ENCODE data around the gene NXF1. TPM values are rescaled to one million over a fixed set of nuclear protein-coding genes. Genes with fewer than 3 reads are reported as not detected.

Gene NXF1
- total and polyA plus RNA-seq, 2 of the 13 experiments (the other 11 are each of a cell fraction or from before 2014, with no cell fraction given): 30.4 to 30.9 TPM

DNA sequence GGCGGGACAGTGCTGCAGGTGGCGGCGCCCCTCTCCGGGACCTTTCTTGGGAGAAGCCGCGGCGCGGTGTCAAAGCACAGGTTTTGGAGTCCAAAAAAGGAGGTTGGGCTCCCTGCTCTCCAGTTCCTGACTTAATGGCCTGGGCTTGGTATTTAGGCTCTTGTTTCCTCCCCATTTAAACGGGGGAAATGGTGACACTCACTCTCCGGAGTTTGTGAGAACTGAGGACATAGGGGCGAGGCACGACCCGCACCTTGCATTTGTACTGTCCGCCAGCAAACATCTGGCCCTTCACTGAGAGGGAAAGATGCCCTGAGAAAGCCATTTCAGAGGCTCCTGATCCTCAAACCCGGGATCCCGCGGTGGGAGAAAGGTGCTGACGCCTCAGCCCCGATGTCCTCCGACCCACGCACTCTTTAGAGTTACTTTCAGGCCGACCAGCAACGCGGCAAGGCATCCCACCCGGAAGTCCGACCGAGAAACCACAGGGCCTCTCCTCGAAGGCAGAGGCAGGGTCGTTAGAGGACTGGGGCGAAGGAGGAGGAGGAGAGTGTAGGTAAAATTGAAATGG lies 37.0 kb upstream of the NXF1 start (continued):
- TF ChIP-seq MTF2 (CRISPR knock-in tag; IDR thresholded peaks at IDR 0.05; ENCODE audit: borderline replicate concordance) (no peak), ZFP1 (CRISPR knock-in tag; IDR thresholded peaks at IDR 0.05) (no peak), ZNF383 (CRISPR knock-in tag; IDR thresholded peaks at IDR 0.05; ENCODE audit: borderline replicate concordance) (no peak), HNRNPH1 (optimal IDR thresholded peaks at IDR 0.05; ENCODE audit: low read depth, low read length) (peak; percentile 64), ZBTB20 (CRISPR knock-in tag; IDR thresholded peaks at IDR 0.05; ENCODE audit: borderline replicate concordance, low read depth) (no peak; the same call in 1 of the 2 replicates), ZNF431 (CRISPR knock-in tag; IDR thresholded peaks at IDR 0.05; ENCODE audit: borderline replicate concordance, low read depth) (no peak), POLR2AphosphoS5 (IDR thresholded peaks at IDR 0.05; ENCODE audit: low read depth, low read length) (no peak), ZNF678 (CRISPR knock-in tag; IDR thresholded peaks at IDR 0.05) (no peak), ZMAT3 (CRISPR knock-in tag; conservative IDR thresholded peaks at IDR 0.05) (no peak; the same call in 1 of the 2 replicates), ZNF746 (CRISPR knock-in tag; IDR thresholded peaks at IDR 0.05) (no peak), PPARG (CRISPR knock-in tag; conservative IDR thresholded peaks at IDR 0.05) (no peak), RFX1 (IDR thresholded peaks at IDR 0.05) (no peak), BCL6 (CRISPR knock-in tag; IDR thresholded peaks at IDR 0.05) (no peak), ZNF569 (CRISPR knock-in tag; IDR thresholded peaks at IDR 0.05; ENCODE audit: borderline replicate concordance) (no peak), ZNF136 (CRISPR knock-in tag; IDR thresholded peaks at IDR 0.05; ENCODE audit: low read depth) (no peak), ZNF629 (CRISPR knock-in tag; conservative IDR thresholded peaks at IDR 0.05) (no peak), YEATS2 (CRISPR knock-in tag; IDR thresholded peaks at IDR 0.05; ENCODE audit: borderline replicate concordance) (no peak), MTA1 (CRISPR knock-in tag; IDR thresholded peaks at IDR 0.05; ENCODE audit: borderline replicate concordance) (0 out of 2 replicates have a peak, but pooled peaks have one; percentile 13), KAT7 (CRISPR knock-in tag; IDR thresholded peaks at IDR 0.05; ENCODE audit: borderline replicate concordance) (no peak), NKX3-1 (CRISPR knock-in tag; IDR thresholded peaks at IDR 0.05) (no peak), ZIK1 (CRISPR knock-in tag; IDR thresholded peaks at IDR 0.05; ENCODE audit: borderline replicate concordance, low read depth) (no peak; the same call in 1 of the 2 replicates), ZNF264 (CRISPR knock-in tag; IDR thresholded peaks at IDR 0.05) (no peak)
- TF ChIP-seq, protein P1, sequence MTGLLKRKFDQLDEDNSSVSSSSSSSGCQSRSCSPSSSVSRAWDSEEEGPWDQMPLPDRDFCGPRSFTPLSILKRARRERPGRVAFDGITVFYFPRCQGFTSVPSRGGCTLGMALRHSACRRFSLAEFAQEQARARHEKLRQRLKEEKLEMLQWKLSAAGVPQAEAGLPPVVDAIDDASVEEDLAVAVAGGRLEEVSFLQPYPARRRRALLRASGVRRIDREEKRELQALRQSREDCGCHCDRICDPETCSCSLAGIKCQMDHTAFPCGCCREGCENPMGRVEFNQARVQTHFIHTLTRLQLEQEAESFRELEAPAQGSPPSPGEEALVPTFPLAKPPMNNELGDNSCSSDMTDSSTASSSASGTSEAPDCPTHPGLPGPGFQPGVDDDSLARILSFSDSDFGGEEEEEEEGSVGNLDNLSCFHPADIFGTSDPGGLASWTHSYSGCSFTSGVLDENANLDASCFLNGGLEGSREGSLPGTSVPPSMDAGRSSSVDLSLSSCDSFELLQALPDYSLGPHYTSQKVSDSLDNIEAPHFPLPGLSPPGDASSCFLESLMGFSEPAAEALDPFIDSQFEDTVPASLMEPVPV (CRISPR knock-in tag; IDR thresholded peaks at IDR 0.05): no peak
- TF ChIP-seq, protein P2, sequence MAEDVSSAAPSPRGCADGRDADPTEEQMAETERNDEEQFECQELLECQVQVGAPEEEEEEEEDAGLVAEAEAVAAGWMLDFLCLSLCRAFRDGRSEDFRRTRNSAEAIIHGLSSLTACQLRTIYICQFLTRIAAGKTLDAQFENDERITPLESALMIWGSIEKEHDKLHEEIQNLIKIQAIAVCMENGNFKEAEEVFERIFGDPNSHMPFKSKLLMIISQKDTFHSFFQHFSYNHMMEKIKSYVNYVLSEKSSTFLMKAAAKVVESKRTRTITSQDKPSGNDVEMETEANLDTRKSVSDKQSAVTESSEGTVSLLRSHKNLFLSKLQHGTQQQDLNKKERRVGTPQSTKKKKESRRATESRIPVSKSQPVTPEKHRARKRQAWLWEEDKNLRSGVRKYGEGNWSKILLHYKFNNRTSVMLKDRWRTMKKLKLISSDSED (CRISPR knock-in tag; IDR thresholded peaks at IDR 0.05): no peak
- TF ChIP-seq, protein P3, sequence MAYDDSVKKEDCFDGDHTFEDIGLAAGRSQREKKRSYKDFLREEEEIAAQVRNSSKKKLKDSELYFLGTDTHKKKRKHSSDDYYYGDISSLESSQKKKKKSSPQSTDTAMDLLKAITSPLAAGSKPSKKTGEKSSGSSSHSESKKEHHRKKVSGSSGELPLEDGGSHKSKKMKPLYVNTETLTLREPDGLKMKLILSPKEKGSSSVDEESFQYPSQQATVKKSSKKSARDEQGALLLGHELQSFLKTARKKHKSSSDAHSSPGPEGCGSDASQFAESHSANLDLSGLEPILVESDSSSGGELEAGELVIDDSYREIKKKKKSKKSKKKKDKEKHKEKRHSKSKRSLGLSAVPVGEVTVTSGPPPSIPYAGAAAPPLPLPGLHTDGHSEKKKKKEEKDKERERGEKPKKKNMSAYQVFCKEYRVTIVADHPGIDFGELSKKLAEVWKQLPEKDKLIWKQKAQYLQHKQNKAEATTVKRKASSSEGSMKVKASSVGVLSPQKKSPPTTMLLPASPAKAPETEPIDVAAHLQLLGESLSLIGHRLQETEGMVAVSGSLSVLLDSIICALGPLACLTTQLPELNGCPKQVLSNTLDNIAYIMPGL (CRISPR knock-in tag; IDR thresholded peaks at IDR 0.05; ENCODE audit: borderline replicate concordance in 1 of 2, low read depth in 1 of 2): no peak
- TF ChIP-seq, protein P4, sequence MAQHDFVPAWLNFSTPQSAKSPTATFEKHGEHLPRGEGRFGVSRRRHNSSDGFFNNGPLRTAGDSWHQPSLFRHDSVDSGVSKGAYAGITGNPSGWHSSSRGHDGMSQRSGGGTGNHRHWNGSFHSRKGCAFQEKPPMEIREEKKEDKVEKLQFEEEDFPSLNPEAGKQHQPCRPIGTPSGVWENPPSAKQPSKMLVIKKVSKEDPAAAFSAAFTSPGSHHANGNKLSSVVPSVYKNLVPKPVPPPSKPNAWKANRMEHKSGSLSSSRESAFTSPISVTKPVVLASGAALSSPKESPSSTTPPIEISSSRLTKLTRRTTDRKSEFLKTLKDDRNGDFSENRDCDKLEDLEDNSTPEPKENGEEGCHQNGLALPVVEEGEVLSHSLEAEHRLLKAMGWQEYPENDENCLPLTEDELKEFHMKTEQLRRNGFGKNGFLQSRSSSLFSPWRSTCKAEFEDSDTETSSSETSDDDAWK (CRISPR knock-in tag; IDR thresholded peaks at IDR 0.05): no peak
